HFFc6 (cell line): ENCODE results near the gene TNP2. TPM values are rescaled to one million over a fixed set of nuclear protein-coding genes. Genes with fewer than 3 reads are reported as not detected.

ENCODE experiments used
- DNase-seq: peaks from one replicate; pipeline ENCODE4 v3.0.0-alpha.2; 2018
- H3K27ac Mint-ChIP-seq: 2 replicates; pipeline ENCODE4 v1.8.0; 2020; ENCODE audit warnings: mild to moderate bottlenecking, mixed read lengths
- H3K27me3 Mint-ChIP-seq: 2 replicates; pipeline ENCODE4 v1.8.0; 2021; ENCODE audit warnings: mild to moderate bottlenecking, moderate library complexity, mixed read lengths; ENCODE audit not compliant: insufficient read depth
- H3K36me3 Mint-ChIP-seq: 2 replicates; pipeline ENCODE4 v1.8.0; 2021; ENCODE audit warnings: low read depth, mixed read lengths
- H3K4me1 Mint-ChIP-seq: 2 replicates; pipeline ENCODE4 v1.8.0; 2020; ENCODE audit warnings: low read depth, mixed read lengths
- H3K4me3 Mint-ChIP-seq: 2 replicates; pipeline ENCODE4 v1.8.0; 2020; ENCODE audit warnings: mild to moderate bottlenecking, moderate library complexity, mixed read lengths
- H3K9me3 Mint-ChIP-seq: 2 replicates; pipeline ENCODE4 v1.8.0; 2020; ENCODE audit warnings: mild to moderate bottlenecking, mixed read lengths
- CTCF ChIP-seq: fragments of 200-600 bp; sonication (generic); IDR thresholded peaks from 2 replicates; pipeline ENCODE4 v1.5.0; 2021; ENCODE audit warnings: antibody characterized with exemption, mild to moderate bottlenecking
- long read RNA-seq: library from polyadenylated mRNA; unstranded; transcript quantifications from one replicate; pipeline ENCODE4 v2.0.0, GENCODE V29; 2019
- total RNA-seq, 6 experiments: library from RNA; stranded (reverse); fragmentation: NEBNext Ultra II Directional; extraction: Animal tissue kit (Norgen Biotek cat#: 25700); gene quantifications; 2 replicates in 1 of 6; 3 replicates in 5 of 6; pipeline ENCODE4 v1.2.3, GENCODE V29; 2021

TNP2 gene
- total RNA-seq = not detected
- long read RNA-seq = 0 reads

GRCh38 chr16:11268921-11269375 is at the start of gene TNP2:
TNP2 (minus strand) TSS chr16:11269325; CDS start chr16:11269262, 63 bp downstream.
- Mint-ChIP-seq H3K4me3 (no peak within 1 kb of the TSS), H3K9me3 (no peaks in the 10 kb centered on the region), H3K4me1 (peaks cover 7% of the 10 kb centered on the region; the same call in 1 of the 2 replicates), H3K27me3 (peaks cover 15% of the 10 kb centered on the region), H3K36me3 (no peaks in the 10 kb centered on the region), H3K27ac (no peak within 1 kb of the TSS)
- no peak for DNase-seq
- TF ChIP-seq CTCF = no peak

- Mint-ChIP-seq H3K9me3 (no peaks in the 10 kb centered on the region), H3K36me3 (no peaks in the 10 kb centered on the region), H3K27me3 (peaks cover 3% of the 10 kb centered on the region; the same call in 1 of the 2 replicates), H3K27ac (no peak overlapping the region), H3K4me1 (peaks cover 19% of the 10 kb centered on the region), H3K4me3 (no peak overlapping the region)
- no peak for DNase-seq
- TF ChIP-seq CTCF = no peak
Measured at GRCh38 chr16:11318817-11319216, 49.7 kb upstream of the TNP2 start.

- no peak overlapping the region for H3K27ac Mint-ChIP-seq
- no peaks in the 10 kb centered on the region for H3K9me3 Mint-ChIP-seq
- H3K4me3 Mint-ChIP-seq = no peak overlapping the region
Measured at GRCh38 chr16:11316331-11317015, 47.3 kb upstream of the TNP2 start.

GRCh38 chr16:11315510-11315909 is 46.4 kb upstream of the TNP2 start:
- DNase-seq = peak; percentile 28
- H3K4me3 Mint-ChIP-seq = no peak overlapping the region
- no peaks in the 10 kb centered on the region for H3K36me3 Mint-ChIP-seq
- no peaks in the 10 kb centered on the region for H3K9me3 Mint-ChIP-seq
- H3K27me3 Mint-ChIP-seq = peaks cover 2% of the 10 kb centered on the region; the same call in 1 of the 2 replicates
- TF ChIP-seq CTCF = peak; percentile 52
- no peak overlapping the region for H3K27ac Mint-ChIP-seq
- peaks cover 40% of the 10 kb centered on the region for H3K4me1 Mint-ChIP-seq

More at GRCh38 chr16:11316331-11317015, 47.3 kb upstream of the TNP2 start:
- H3K27me3 Mint-ChIP-seq = peaks cover 2% of the 10 kb centered on the region; the same call in 1 of the 2 replicates
- H3K36me3 Mint-ChIP-seq = no peaks in the 10 kb centered on the region
- no peak for TF ChIP-seq CTCF
- peaks cover 40% of the 10 kb centered on the region for H3K4me1 Mint-ChIP-seq
- no peak for DNase-seq

- Mint-ChIP-seq H3K4me3 (no peak overlapping the region), H3K27me3 (peaks cover 2% of the 10 kb centered on the region; the same call in 1 of the 2 replicates), H3K4me1 (peaks cover 40% of the 10 kb centered on the region), H3K36me3 (no peaks in the 10 kb centered on the region), H3K9me3 (no peaks in the 10 kb centered on the region), H3K27ac (no peak overlapping the region)
- no peak for DNase-seq
- no peak for TF ChIP-seq CTCF
Measured at GRCh38 chr16:11314309-11314894, 45.3 kb upstream of the TNP2 start.
